ENCODE data around the gene MGMT.

Gene MGMT

GRCh38 chr10:129815898-129816655 lies 349.0 kb downstream of the MGMT start:
- DNase-seq = no peak

- no peak for DNase-seq
Measured at GRCh38 chr10:129816656-129817045, 349.6 kb downstream of the MGMT start.
